ENCODE data around the gene PPP1R14D.
A peak's percentile ranks its signal among the peaks of the same experiment; 100 is the strongest.

PPP1R14D gene

DNA sequence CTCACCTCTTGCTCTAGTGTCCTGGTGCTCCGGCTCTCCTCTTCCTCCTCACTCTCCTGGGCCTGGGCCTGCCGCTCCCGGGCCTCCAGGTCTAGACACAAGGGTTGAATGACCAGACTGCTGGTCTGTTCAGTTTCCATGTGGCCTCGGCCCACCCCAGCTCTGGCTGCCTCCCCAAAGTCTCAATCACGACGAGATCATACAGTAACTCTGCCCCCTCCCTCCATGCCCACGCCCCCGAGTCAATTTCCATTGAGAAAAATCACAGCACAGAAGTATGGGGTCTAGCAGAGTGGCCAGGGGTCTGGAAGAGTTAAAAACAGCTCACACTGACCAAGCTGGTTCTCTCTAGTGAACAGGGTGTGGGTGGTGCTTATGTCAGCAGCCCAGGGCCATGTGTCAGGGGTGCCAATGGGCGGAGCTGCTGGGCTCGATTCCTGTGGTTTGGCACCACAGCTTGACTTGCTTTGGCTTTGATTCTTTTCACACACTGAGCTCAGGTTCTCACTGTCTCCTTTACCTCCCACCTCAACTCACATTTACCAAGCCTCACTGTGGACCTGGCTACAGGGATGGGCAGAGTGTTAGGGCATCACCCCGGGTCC lies 51.9 kb downstream of the PPP1R14D start:
- peak; percentile 39 for DNase-seq

DNA sequence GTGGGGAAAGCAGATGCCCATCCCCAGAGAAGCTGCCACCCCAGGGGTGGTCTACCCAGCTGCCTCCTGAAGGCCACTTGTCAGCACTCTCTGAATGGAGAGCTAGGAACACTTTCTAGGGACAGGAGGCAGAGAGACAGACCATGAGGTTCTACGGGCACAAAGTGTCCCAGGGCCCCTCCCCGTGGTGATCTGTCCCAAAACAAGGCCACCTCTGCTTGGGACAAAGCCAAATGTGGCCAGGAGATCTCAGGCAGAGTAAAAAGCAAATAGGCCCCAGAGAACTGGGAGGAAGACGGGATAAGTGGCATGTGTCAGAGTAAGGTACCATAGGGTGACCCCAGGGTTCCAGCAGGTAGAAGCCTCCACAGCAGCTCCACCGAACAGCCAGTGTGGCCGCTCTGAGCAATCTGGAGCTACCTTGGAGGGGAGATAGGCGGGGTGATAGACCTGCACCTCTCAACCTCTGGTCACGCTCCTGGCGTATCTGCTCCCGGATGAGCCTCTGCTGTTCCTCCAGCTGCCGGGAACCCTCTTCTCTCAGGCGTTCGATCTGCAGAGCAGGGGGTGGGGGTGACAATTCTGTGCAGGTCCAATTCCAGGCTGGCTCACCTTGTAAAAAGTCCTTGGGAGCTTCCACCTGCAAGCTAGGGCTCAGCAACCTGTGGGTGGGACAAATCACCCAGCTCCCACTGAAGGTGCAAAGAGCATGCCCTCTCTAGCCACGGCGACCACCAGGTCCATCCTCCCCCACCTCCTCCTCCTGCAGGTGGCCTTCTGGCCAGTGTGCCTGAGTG lies 52.6 kb downstream of the PPP1R14D start:
- no peak for DNase-seq

DNA sequence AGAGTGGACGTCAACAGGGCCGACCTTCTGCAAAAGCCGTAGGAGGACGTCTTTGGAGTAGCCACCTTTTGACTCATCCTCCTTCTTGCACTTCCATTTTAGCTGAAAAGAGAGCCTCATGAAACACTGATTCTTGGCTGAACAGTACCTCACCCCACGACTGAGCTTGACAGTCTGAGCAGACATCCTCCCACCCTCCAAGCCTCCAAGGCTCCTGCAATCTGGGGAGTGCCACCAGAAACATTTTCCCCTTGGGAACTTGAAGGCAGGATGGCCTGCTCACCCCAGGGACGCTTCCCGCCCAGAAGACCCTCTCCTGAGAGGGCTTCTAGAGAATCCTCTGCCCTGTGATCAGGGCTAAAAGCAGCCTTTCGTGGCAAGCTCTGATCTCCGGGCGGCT lies 53.5 kb downstream of the PPP1R14D start:
- DNase-seq = no peak

DNA sequence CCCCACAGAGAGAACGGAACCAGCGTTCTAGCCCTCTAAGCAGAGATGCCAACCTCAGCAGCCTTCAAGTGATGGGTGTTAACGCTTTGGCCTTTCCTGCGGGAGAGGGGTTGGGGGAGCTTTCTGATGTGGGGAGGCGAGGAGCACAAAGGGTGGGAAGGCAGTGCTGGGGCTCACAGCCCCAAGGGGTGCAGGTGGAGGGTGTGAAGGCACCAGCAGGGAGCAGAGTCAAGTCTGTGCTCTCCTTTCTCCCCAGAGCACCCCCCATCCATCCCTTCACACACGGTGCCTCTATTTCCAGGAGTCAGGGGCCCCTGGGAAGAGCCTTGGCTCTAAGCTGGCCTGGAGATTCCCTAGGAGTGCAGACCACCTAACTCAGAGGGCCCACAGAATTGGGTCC lies 54.6 kb downstream of the PPP1R14D start:
- no peak for DNase-seq

DNA sequence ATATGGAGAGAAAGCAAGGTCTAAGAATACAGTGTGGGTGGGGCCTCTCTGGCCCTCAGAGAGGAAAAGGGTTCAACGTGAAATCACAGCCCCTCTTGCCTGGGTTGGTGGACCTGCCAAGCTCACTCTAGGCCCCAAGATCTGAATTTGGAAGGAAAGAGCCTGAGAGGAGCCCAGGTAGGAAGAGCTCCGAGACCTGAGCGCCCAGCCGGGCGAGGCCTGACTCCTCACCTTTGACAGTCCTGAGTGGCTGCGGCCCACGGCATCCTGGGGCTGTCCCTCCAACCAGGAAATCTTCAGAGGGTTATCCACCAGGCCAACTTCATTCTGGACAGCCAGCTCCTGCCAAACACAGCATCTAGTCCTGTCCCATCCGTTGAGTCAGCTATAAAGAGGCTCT lies 55.0 kb downstream of the PPP1R14D start:
- DNase-seq = no peak

DNA sequence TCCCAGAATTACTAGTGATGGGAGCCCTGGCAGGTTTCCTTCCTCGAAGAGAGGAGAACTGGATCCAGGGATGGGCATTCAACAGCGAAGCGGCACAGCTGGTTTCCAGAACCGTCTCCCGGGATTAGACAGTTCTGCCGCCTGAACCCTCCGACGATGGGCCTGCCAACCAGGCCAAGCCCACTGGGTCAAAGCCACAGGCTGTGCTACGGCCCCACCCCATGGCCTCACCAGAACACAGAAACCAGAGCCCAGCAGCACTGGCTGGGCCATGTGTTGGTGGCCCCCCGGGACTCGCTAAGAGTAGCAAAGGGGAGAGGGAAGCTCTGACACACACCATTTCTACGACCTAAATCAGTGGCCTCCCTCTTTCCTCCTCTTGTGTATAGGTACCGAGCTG lies 56.5 kb downstream of the PPP1R14D start:
- no peak for DNase-seq

DNA sequence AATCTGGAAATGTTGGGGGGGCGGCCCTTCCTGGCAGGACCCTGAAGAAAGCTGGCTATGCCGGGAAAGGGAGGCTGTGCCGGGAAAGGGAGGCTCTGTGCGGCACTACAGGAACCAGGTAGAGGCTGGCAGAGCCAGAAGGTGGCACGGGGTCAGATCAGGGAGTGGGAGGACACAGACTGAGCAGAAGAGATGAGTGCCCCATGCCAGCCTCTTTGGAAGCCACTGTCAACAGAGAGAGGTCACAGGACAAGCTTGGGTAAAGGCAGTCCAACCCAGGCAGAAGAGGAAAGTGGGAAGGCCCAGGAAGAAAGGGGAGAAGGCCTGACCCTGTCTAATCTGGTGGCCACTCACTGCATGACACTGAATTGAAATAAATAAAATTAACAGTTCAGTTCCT lies 57.3 kb downstream of the PPP1R14D start:
- DNase-seq = no peak

DNA sequence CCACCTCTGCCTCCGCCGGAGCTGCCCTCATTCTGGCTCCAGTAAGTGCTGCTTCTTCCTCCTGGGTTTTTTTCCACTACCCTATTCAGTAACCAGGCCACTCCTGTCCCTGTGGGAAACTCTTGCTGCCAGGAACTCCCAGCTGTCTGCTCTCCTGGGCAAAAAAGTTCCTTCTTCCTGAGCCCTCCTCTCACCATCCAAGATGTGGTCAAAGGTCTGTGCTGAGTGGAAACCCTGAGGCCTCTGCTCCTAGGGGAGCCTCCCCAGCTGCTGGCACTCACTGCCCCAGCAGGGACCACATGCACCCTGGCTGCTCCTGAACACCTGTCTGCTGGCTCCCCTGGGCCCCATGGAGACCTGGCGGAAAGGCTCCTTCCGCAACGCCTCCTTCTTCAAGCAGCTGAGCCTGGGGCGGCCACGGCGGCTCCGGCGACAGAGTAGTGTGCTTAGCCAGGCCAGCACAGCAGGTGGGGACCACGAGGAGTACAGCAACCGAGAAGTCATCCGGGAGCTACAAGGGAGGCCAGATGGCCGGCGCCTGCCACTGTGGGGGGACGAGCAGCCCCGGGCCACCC lies 58.3 kb downstream of the PPP1R14D start:
- no peak for DNase-seq

DNA sequence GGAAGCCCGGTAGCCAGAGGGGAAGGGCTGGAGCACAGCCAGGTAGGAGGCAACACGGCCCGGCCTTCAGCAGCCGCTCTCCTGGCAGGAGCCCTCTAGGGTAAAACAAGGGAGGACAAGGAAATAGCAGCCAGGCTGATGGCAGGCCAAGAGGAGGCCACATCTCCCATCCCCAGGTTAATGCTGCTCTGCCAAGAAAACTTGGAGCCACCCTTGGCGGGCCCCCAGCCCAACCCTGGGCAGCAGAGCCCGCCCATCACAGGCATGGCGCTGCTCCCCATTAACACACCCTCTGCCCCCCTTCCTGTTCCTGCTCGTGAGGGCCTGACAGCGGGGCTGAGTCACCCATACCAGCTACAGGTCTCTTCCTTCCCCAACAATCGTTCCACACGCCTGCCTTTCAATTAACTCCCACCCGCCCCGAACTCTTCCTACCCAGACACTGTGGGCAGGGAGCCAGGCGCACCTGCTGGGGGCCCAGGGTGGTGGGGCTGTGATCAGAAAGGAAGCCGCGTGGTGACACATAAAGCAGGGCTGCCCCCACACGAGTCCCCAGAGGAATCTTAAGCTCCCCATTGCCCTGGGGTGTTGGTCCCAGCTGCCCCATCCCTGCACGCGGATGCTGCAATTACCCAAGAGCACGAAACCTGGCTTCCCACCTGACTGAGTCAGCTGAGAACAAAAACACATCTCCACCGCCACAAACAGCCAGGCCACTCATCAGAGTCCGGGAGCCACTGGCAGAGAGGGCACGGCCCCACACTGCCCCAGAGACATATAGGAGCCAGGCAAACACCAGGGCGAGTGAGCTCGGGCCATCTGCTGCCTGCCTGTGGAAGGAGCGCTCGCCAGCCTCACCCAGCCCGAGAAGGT lies 59.0 kb downstream of the PPP1R14D start, which contains the start of gene C15orf62:
Gene C15orf62, plus strand, starts transcription at position 707 of the 873 bp plus-strand sequence. CDS start 516 bp downstream, outside the sequence.
- peak; percentile 28 for DNase-seq

DNA sequence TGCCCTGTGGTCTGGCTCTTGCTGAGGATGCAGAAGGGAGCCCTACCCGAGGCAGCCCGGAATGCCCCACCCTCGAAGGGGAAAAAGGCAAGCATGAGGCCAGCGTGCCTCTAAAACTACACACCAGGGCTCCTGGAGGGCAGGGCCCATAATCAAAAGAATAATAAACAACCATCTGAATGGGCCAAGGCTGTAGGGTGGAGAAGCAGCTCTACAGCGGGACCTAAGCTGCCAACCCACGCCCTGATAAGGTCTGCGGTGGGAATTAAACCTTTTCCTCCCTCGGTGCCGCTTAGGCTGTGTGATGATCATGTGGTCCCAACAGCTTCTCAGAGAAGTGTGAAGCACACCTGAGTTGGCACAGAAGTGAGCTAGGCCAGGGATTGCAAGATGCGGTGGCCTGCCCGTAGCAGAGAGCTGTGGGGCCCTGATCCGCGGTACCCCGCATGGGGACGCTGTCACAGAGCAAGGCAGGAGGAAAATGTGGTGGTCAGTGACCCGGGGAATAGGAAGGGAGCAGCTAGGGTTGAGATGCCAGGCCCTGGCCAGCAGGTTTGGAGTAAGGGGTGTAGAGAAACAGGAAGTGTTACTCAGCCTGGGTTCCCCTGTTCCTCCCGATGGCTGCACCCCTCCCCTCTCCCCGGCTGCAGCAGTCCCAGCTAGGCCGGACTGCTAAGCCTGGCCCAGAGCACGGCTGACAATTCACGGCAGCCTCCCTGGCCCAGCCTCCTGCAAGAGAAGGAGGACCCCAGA lies 59.8 kb downstream of the PPP1R14D start:
- no peak for DNase-seq

DNA sequence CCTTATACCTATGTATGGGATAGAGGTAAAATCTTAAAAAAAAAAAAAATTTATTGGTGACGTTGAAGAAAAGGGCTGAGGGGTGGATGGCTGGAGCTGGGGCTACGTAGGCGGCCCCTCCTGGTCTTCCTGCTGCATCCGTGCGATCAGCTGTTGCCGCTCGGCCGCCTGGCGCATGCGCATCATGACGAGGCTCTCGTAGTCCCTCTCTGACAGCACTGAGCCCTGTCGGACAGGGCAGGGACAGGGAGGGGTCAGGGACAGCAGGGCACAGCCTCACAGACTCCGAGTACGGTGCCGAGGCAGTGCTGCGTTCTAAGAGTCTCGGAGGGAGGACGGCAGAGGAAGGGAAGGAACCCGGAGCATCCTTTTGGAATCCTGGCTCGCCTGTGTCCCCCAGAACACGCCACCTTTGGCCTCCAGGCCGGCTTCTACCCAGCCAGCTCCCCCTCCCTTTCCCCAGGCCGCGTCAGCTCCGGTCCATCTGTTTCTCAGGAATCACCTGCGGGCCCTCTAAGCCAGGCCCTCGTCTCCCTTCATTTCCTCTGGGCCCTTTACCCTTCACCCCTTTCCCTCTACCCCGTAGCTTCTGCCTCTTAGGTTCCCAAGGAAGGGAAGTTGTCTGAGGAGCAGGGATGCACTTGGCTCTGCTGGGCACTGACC lies 60.5 kb downstream of the PPP1R14D start:
- DNase-seq = no peak

DNA sequence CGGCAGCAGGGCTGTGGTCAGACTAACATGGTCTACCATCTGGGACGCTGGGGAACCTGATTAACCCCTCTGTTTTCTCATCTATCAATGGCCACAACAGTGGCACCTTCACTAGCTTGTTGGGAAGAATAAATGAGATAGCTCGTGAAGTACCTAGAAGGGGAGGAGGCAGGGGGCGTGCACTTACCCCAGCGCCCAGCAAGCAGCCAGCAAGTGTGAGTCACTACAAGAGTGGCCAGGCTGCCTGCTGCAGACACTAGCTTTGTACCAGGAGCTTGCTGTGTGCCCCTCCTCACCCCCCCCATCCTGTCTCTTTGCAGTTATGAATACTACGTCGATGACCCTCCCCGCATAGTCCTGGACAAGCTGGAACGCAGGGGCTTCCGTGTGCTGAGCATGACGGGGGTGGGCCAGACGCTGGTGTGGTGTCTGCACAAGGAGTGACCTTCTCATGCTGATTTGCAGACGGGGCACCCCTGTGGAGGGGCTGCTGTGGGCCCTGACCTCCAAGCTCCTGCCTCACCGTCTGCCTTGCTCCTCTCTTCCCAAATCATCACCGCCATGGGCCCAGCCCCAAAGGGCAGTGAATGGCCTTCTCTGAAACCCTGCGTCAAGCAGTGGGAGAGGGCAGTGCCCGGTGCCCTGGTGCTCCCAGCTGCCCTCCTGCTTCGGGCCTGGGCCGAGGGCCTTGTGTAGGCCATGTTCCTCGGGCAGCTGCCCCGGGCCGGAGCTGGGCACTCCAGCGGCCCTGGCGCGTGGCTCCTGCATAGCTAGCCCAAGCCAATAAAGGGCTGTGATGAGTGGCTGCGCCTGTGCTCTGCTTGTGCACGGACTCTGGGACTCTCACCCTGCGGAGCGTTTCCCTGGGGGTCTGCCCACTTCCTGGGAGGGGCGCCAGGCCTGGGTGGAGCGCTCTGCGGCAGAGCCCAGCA lies 61.3 kb downstream of the PPP1R14D start:
- no peak for DNase-seq

DNA sequence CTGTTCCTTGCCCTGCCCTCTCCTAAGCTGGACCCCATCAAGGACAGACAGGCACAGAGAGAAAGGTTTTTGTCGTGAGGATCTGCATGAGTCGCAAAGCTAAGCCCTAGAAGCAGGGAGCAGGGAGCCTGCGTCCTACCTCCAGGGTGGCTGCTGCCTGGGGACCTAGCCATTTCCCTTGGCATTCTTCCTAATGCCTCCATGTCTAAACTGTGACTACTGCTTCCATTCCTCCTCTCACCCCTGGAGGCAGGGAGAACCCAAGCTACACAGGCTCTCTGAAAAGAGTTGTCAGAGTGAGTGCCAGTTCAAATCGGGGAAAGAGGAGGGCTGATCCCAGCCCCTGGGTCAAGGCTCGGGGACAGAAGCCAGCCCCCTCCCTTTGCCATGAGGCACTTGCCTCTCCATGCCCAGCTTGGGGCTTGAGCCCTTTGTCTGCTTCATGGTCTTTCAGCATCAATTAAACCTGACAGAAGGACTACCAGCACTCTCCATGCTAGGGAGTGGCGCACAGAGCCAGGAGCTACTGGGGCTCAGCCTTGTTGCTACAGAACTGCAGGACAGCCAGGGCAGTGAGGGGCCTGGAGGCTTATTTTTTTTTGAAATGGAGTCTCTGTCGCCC lies 62.2 kb downstream of the PPP1R14D start:
- no peak for DNase-seq

Measured in activated naive CD4-positive, alpha-beta T cell treated with Interleukin-2 at 50 U/mL for 16 hours (primary cell).